ENCODE measurements around the gene GALNT10.

- no peak for TF ChIP-seq CTCF (IDR thresholded peaks at IDR 0.05)
- no peak for TF ChIP-seq POLR2A (IDR thresholded peaks at IDR 0.05)
Measured at GRCh38 chr5:154141745-154142221, 48.8 kb upstream of the GALNT10 start.

All from uterus (tissue), 2 donors.